Panc1 (cell line): ENCODE data around the gene NCR3LG1.

Source experiments
- POLR2AphosphoS5 ChIP-seq: IDR thresholded peaks from 2 replicates; pipeline ENCODE4 v1.6.1; 2012; ENCODE audit warnings: mild to moderate bottlenecking, low read depth, low read length, moderate library complexity
- SIN3A ChIP-seq: IDR thresholded peaks from 2 replicates; pipeline ENCODE4 v1.6.1; 2012; ENCODE audit warnings: low read depth, mild to moderate bottlenecking, low read length, moderate library complexity, borderline replicate concordance; ENCODE audit not compliant: insufficient read depth
- TF ChIP-seq, protein P1 (sequence below): fragments of 450-650 bp; IDR thresholded peaks from 2 replicates; pipeline ENCODE4 v1.5.1; 2017; ENCODE audit warnings: mild to moderate bottlenecking

DNA sequence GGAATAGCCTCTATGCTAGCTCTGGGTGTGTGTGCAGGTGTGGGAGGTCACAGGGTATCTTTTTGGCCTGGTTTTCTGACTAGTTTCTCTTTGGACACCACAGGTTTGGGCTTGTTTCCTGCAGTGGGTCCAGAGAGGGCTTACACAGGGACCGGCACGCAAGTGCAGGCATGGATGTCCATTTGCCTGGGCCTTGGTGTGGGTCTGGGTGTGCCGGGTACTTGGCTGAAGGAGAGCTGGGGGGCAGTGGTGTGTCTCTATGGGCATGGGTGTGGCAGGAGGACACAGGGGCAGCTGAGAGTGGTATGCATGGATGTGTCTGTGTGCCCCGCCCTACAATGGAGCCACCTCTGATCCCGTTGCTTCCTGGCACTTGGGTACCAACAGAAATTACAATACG is 44.4 kb downstream of the NCR3LG1 start:
- TF ChIP-seq, protein P1, sequence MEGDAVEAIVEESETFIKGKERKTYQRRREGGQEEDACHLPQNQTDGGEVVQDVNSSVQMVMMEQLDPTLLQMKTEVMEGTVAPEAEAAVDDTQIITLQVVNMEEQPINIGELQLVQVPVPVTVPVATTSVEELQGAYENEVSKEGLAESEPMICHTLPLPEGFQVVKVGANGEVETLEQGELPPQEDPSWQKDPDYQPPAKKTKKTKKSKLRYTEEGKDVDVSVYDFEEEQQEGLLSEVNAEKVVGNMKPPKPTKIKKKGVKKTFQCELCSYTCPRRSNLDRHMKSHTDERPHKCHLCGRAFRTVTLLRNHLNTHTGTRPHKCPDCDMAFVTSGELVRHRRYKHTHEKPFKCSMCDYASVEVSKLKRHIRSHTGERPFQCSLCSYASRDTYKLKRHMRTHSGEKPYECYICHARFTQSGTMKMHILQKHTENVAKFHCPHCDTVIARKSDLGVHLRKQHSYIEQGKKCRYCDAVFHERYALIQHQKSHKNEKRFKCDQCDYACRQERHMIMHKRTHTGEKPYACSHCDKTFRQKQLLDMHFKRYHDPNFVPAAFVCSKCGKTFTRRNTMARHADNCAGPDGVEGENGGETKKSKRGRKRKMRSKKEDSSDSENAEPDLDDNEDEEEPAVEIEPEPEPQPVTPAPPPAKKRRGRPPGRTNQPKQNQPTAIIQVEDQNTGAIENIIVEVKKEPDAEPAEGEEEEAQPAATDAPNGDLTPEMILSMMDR = no peak
- TF ChIP-seq POLR2AphosphoS5 (no peak), SIN3A (no peak)
